ENCODE data around the gene PTPRD. TPM values are rescaled to one million over a fixed set of nuclear protein-coding genes. Genes with fewer than 3 reads are reported as not detected.

Gene PTPRD
- total RNA-seq, 3 donors from 2014 or later = 0.26 to 0.49 (median 0.28) TPM

DNA sequence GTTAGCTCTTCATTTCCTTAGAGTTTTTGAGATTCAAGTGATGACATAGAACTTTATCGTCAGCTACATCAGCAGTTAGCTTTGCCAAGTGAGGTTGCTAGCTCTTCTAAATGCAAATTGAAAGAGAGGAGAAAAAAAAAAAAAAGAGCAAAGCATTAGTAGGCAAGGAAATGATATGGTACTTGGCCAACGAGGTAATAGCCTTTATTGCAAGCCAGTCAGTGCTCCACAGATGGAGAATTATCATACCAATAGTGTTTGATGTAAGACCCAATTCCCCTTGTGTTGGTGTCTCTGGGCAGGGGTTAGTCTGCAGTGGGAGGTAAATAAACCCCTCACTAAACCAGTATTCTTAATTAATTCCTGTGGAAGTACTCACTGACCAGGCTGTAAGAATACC, 992.1 kb downstream of the PTPRD start:
- H3K4me1 Mint-ChIP-seq (ENCODE audit: low read depth) = no peaks in the 10 kb centered on the region
- no peak overlapping the region for H3K4me3 Mint-ChIP-seq
- H3K27me3 Mint-ChIP-seq (ENCODE audit: low read depth) = no peaks in the 10 kb centered on the region
- ATAC-seq (no peak), DNase-seq (no peak)
- H3K36me3 Mint-ChIP-seq (ENCODE audit: insufficient read depth) = no peaks in the 10 kb centered on the region
- peaks cover 3% of the 10 kb centered on the region for H3K9me3 Mint-ChIP-seq

DNA sequence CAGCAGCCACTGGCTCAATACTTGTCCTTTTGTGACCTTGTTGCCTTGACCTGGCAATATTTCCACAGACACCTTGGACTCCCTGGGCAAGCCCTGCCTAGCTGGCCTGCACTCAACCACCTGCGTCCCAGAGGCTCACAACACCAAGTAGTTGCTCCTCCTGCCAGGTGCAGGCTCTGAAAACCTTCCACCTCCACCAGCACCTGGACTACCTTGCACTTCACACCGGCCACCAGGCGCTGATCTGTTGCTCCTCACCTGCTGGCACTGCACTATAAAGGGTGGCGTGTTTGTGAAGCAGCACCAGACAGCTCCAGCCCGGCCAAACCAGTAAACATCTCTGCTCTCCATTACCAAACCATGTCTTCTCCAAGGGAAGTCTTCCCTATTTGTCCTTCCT, 997.7 kb downstream of the PTPRD start:
- Mint-ChIP-seq H3K4me1 (ENCODE audit: low read depth) (no peaks in the 10 kb centered on the region), H3K9me3 (peaks cover 3% of the 10 kb centered on the region), H3K27me3 (ENCODE audit: low read depth) (no peaks in the 10 kb centered on the region), H3K4me3 (no peak overlapping the region), H3K36me3 (ENCODE audit: insufficient read depth) (no peaks in the 10 kb centered on the region)
- no peak for ATAC-seq
- DNase-seq = no peak

DNA sequence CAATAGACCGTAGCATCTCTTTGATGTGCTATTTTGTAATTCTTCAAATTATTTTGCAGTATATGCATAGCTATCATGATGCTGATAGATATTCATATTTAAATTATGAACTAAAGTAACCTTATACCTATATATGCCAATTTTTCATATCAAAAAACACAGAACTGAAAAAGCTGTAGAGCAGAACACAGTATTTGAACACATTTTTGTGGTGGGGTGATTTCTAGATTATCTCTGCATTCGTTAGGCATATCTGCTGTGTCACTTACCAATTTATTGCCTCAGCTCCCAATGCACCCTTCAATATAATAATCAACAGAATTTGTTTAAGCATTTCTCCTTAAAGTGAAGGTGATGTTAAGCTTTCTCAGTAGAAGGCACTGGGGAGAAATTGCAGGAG, 998.2 kb downstream of the PTPRD start:
- no peaks in the 10 kb centered on the region for H3K36me3 Mint-ChIP-seq (ENCODE audit: insufficient read depth)
- no peak overlapping the region for H3K4me3 Mint-ChIP-seq
- no peaks in the 10 kb centered on the region for H3K4me1 Mint-ChIP-seq (ENCODE audit: low read depth)
- no peaks in the 10 kb centered on the region for H3K27me3 Mint-ChIP-seq (ENCODE audit: low read depth)
- peaks cover 3% of the 10 kb centered on the region for H3K9me3 Mint-ChIP-seq
- ATAC-seq = no peak
- no peak for DNase-seq

DNA sequence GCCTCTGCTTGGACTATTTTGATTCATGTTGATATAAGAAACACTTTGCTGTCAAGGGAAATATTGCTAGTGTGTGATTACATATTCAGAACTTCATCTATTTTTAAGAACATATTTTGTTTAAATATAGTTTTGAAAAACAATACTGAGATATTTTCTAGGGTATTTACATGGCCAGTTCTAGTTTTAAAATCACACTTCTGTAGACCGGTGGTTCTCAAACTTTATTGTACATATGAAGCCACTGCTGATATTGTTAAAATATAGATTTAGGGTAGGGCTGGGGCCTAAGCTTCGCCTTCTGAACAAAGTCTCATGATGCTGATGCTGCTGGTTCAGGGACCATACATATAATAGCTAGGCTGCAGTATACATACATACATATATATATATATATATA, 1000.0 kb downstream of the PTPRD start:
- Mint-ChIP-seq H3K9me3 (peaks cover 3% of the 10 kb centered on the region), H3K36me3 (ENCODE audit: insufficient read depth) (no peaks in the 10 kb centered on the region), H3K4me1 (ENCODE audit: low read depth) (no peaks in the 10 kb centered on the region), H3K27me3 (ENCODE audit: low read depth) (no peaks in the 10 kb centered on the region), H3K4me3 (no peak overlapping the region)
- no peak for DNase-seq
- no peak for ATAC-seq

DNA sequence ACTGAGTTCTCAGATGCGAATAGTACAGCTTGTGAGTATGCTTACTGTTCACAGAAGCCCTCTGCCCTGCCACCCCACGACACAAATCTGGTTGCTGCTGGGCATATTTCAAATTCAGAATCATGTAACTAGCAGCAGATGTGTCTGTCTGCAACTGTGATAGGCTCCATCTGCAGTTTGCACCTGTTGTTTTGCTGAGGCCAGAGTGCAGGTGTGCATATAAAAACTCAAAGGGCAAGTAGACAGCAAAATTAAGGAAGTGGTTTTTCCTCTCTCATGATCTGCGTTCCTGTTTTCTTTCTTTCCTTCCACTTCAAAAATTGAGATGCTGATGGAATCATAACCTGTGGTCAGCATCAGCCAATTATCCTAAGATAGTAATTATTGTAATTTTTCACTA, 1000.5 kb downstream of the PTPRD start:
- no peaks in the 10 kb centered on the region for H3K4me1 Mint-ChIP-seq (ENCODE audit: low read depth)
- DNase-seq (no peak), ATAC-seq (no peak)
- no peaks in the 10 kb centered on the region for H3K27me3 Mint-ChIP-seq (ENCODE audit: low read depth)
- H3K4me3 Mint-ChIP-seq = no peak overlapping the region
- no peaks in the 10 kb centered on the region for H3K36me3 Mint-ChIP-seq (ENCODE audit: insufficient read depth)
- peaks cover under 1% of the 10 kb centered on the region for H3K9me3 Mint-ChIP-seq

DNA sequence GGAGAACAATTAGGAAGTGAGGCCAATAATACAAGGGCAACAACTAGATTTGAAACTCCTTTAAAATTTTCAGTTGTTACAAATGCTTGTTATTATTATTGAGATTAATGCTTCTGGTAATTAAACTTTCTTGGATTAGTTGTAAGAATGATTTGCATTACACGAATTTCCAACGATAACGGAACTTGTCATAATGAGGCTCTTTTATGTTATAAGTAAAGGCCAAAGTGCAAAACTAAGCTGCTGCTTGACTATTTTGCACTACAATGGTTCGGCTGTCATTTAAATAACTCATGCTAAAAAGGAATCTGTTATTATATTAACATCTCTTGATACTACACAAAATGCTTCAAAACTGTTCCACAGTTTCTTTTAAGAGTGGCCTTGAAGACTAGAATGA, 1007.1 kb downstream of the PTPRD start:
- no peaks in the 10 kb centered on the region for H3K27me3 Mint-ChIP-seq (ENCODE audit: low read depth)
- no peaks in the 10 kb centered on the region for H3K36me3 Mint-ChIP-seq (ENCODE audit: insufficient read depth)
- no peaks in the 10 kb centered on the region for H3K4me1 Mint-ChIP-seq (ENCODE audit: low read depth)
- H3K4me3 Mint-ChIP-seq = no peak overlapping the region
- no peak for DNase-seq
- ATAC-seq = no peak
- no peaks in the 10 kb centered on the region for H3K9me3 Mint-ChIP-seq

DNA sequence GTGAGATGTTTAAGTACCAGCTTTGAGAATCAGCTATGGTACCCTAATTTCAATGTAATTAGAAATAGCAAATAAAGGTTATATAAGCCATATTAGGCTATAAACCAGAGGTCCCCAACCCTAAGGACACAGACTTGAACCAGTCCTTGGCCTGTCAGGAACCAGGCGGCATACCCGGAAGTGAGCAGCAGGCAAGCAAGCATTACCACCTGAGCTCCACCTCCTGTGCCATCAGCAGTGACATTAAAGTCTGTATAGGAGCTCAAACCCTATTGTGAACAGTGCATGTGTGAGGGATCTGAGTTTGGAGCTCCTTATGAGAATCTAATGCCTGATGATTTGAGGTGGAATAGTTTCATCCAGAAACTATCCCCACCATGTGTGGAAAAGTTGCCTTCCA, 1009.5 kb downstream of the PTPRD start:
- ATAC-seq = no peak
- H3K4me1 Mint-ChIP-seq (ENCODE audit: low read depth) = no peaks in the 10 kb centered on the region
- no peaks in the 10 kb centered on the region for H3K36me3 Mint-ChIP-seq (ENCODE audit: insufficient read depth)
- peaks cover 3% of the 10 kb centered on the region for H3K9me3 Mint-ChIP-seq
- no peaks in the 10 kb centered on the region for H3K27me3 Mint-ChIP-seq (ENCODE audit: low read depth)
- no peak for DNase-seq
- no peak overlapping the region for H3K4me3 Mint-ChIP-seq

DNA sequence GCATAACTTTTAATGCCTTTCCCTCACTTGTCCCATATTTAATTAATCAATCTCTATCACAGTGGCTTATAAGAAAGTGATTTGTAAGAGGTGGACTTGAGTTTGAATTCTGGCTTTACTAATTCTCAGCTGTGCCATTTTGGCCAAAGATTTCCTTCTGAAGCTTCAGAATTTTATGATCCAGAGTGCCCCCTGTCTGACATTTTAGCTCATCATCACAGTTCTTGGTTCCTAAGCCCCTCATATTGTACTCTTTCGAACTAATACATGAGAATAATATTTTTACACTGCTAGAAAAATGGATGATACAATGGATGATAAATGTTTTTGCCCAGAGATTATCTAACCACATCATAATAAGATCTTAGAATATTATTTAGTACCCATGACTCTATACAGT, 1014.1 kb downstream of the PTPRD start:
- no peak overlapping the region for H3K4me3 Mint-ChIP-seq
- no peaks in the 10 kb centered on the region for H3K4me1 Mint-ChIP-seq (ENCODE audit: low read depth)
- ATAC-seq (no peak), DNase-seq (no peak)
- H3K36me3 Mint-ChIP-seq (ENCODE audit: insufficient read depth) = no peaks in the 10 kb centered on the region
- no peaks in the 10 kb centered on the region for H3K27me3 Mint-ChIP-seq (ENCODE audit: low read depth)
- peaks cover 3% of the 10 kb centered on the region for H3K9me3 Mint-ChIP-seq

DNA sequence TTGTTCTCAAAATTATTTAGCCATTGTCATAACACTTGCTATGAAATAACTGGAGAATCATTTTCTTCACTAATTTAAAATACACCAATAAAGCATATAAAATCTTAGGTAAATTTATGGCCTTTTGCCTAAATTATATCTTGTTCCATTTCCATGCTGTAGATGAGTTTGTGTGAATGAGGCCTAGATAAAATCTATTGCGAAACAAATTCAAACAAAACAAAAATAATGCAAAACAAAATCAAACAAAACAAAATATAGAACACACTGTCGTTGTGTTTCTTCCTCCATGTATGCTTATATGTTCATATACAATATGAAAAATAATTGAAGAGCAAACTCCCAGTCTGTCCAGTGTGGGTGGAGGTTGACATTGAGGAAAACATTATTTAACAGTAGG, 1020.7 kb downstream of the PTPRD start:
- Mint-ChIP-seq H3K36me3 (ENCODE audit: insufficient read depth) (no peaks in the 10 kb centered on the region), H3K27me3 (ENCODE audit: low read depth) (no peaks in the 10 kb centered on the region), H3K4me1 (ENCODE audit: low read depth) (no peaks in the 10 kb centered on the region), H3K4me3 (no peak overlapping the region), H3K9me3 (peaks cover 4% of the 10 kb centered on the region)
- ATAC-seq (no peak), DNase-seq (no peak)

DNA sequence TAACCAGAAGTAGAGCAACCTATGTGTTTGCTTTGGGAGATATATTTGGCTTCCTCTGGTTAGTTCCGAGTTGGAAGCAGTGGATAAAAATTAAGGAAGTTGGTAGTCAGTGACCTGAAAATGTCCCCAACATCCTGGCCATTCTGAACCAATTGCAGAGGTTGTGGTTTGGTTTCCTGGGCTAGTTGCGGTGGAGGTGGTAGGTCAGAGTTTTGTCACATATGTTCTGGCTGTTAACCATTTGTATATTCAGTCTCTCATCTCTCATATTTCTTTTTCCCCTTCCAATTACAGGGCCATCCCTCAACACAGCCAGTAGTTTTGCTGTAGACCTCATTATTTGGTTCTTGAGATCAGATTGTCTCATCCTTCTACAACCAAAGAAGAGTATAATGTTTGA, 1026.9 kb downstream of the PTPRD start:
- no peak overlapping the region for H3K4me3 Mint-ChIP-seq
- peaks cover 11% of the 10 kb centered on the region for H3K9me3 Mint-ChIP-seq
- H3K27me3 Mint-ChIP-seq (ENCODE audit: low read depth) = no peaks in the 10 kb centered on the region
- no peaks in the 10 kb centered on the region for H3K36me3 Mint-ChIP-seq (ENCODE audit: insufficient read depth)
- DNase-seq = no peak
- no peaks in the 10 kb centered on the region for H3K4me1 Mint-ChIP-seq (ENCODE audit: low read depth)
- ATAC-seq = no peak

DNA sequence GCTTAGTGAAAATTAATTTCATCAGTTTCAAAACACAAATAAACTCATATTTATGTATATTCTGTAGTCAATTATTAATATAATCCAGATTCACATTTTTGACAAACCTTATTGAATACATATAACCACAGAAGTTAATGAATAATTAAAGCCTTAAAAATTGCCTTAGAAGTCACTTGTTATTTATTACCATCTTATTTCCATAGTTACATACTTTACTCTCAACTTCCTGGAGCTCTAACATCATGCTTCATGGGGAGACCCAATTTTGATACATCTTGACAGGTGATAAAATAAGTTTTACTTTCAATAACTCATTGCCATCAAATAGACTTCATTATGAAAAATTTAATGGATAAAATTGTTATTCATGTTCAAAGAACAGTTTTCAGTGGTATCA, 1038.7 kb downstream of the PTPRD start:
- H3K36me3 Mint-ChIP-seq (ENCODE audit: insufficient read depth) = no peaks in the 10 kb centered on the region
- ATAC-seq (no peak), DNase-seq (no peak)
- no peak overlapping the region for H3K4me3 Mint-ChIP-seq
- peaks cover 4% of the 10 kb centered on the region for H3K9me3 Mint-ChIP-seq
- H3K27me3 Mint-ChIP-seq (ENCODE audit: low read depth) = no peaks in the 10 kb centered on the region
- H3K4me1 Mint-ChIP-seq (ENCODE audit: low read depth) = no peaks in the 10 kb centered on the region

DNA sequence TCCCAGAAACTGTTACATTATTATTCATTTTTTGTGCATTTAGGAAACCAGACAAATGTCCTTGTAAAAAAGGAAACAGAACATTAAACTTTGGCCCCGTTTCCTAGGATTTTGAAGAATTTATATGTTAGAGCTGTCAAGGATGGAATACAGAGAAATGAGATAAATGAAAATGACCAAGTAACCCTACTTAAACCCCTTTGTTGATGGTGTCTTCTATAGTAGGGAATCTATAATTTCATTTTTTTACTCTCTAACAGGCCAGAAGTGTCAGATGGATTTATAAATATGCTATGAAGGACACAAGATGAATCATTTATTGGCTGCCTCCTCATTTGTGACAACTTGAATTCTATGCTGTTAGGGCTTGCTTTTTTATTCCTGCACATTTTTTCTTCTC, 1047.1 kb downstream of the PTPRD start:
- DNase-seq (no peak), ATAC-seq (no peak)
- no peaks in the 10 kb centered on the region for H3K27me3 Mint-ChIP-seq (ENCODE audit: low read depth)
- no peak overlapping the region for H3K4me3 Mint-ChIP-seq
- H3K36me3 Mint-ChIP-seq (ENCODE audit: insufficient read depth) = no peaks in the 10 kb centered on the region
- no peaks in the 10 kb centered on the region for H3K4me1 Mint-ChIP-seq (ENCODE audit: low read depth)
- H3K9me3 Mint-ChIP-seq = no peaks in the 10 kb centered on the region

DNA sequence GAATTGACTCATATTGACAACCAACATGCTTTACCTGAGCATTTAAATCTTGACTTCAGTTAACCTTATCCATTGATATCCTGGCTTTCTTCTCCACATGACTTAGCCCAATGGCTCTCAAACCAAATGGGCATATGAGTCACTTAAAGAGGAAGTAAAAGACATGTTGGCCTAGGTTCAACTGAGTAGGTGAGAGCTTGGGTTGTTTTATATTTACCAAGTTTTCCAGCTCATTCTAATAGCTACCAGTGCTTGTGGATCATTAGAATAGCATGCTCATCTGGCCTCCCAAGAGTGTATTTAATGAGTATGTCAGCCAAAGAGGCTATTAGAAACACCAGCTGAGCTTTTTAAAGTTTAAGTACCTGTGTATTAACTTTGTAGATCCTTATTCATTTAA, 1049.0 kb downstream of the PTPRD start:
- Mint-ChIP-seq H3K27me3 (ENCODE audit: low read depth) (no peaks in the 10 kb centered on the region), H3K36me3 (ENCODE audit: insufficient read depth) (no peaks in the 10 kb centered on the region), H3K4me1 (ENCODE audit: low read depth) (no peaks in the 10 kb centered on the region), H3K9me3 (no peaks in the 10 kb centered on the region), H3K4me3 (no peak overlapping the region)
- ATAC-seq (no peak), DNase-seq (no peak)

DNA sequence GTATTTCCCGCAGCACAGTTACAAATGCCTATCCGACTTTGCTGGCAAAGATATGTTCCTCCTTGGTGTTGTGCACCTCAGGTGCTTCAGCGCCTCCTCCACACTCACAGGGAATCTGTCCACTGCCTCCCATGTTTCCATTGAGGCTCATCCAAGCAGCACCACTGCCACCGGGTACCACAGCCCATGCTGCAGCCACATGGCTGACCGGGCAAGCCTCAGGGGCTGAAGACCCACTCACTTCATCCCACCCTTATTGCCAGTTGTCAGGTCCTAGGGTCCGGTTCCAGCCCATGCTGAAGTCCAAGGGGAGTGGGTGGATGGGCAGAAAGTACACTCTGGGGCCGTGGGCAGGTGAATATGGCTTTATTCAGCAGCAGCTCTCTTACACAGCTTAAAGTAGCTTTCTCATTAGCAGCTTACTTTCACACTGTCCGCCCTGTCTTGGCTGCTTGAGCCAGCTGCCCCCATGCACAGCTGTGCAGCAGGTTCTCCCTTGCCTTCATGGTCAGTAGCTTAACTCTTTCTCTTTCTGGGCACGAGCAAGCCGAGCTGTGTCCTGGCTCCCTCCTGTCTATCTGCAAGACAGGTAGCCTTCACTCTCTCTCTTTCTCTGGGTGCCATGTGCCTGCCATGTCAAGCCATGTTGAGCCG, 1052.3 kb downstream of the PTPRD start:
- ATAC-seq (no peak), DNase-seq (no peak)
- H3K36me3 Mint-ChIP-seq (ENCODE audit: insufficient read depth) = no peaks in the 10 kb centered on the region
- no peaks in the 10 kb centered on the region for H3K9me3 Mint-ChIP-seq
- H3K4me1 Mint-ChIP-seq (ENCODE audit: low read depth) = no peaks in the 10 kb centered on the region
- no peak overlapping the region for H3K4me3 Mint-ChIP-seq
- no peaks in the 10 kb centered on the region for H3K27me3 Mint-ChIP-seq (ENCODE audit: low read depth)

DNA sequence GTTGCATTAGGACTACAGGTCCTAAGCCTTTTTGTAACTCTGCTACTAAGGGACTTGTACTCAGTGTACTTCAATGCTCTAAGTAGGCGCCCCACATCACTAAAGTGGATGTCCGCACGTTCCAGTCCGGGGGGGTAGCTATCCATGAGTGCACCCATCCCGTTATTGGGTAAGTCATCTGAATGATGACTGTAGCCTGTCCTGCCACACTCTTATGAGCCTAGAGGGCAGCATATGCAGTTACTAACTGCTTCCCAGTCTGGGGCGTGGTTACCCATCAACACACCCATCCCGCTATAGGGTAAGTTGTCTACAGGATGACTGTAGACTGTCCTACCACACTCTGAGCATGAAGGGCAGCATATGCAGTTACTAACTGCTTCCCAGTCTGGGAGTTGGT, 1053.9 kb downstream of the PTPRD start:
- Mint-ChIP-seq H3K4me3 (no peak overlapping the region), H3K4me1 (ENCODE audit: low read depth) (no peaks in the 10 kb centered on the region)

DNA sequence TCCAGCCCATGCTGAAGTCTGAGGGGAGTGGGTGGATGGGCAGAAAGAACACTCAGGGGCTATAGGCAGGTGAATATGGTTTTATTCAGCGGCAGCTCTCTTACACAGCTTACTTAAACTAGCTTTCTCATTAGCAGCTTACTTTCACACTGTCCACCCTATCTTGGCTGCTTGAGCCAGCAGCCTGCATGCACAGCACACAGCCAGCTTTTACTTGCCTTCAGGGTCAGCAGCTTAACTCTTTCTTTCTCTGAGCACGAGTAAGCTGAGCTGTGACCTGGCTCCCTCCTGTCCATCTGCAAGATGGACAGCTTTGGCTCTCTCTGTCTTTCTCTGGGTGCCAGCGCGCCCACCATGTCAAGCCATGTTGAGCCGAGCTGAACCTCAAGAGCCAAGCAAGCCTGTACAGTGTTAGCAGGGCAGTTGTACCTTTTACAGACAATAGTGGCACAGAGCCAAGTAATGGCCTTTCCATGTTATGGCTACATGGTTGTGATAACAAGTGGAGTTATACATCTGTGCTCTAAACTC, 1054.9 kb downstream of the PTPRD start:
- no peaks in the 10 kb centered on the region for H3K4me1 Mint-ChIP-seq (ENCODE audit: low read depth)
- no peak overlapping the region for H3K4me3 Mint-ChIP-seq
- H3K27me3 Mint-ChIP-seq (ENCODE audit: low read depth) = no peaks in the 10 kb centered on the region
- H3K36me3 Mint-ChIP-seq (ENCODE audit: insufficient read depth) = no peaks in the 10 kb centered on the region
- H3K9me3 Mint-ChIP-seq = no peaks in the 10 kb centered on the region
- DNase-seq (no peak), ATAC-seq (no peak)

More for the DNA sequence above, 1053.9 kb downstream of the PTPRD start:
- no peaks in the 10 kb centered on the region for H3K9me3 Mint-ChIP-seq
- no peaks in the 10 kb centered on the region for H3K36me3 Mint-ChIP-seq (ENCODE audit: insufficient read depth)
- H3K27me3 Mint-ChIP-seq (ENCODE audit: low read depth) = no peaks in the 10 kb centered on the region
- ATAC-seq (no peak), DNase-seq (no peak)

Data from activated T-cell treated with anti-CD3 and anti-CD28 coated beads, Interleukin-2, amount 50 U/mL, for 4 hours (primary cell).